DND-41 (cell line): ENCODE data around the gene LAMC3.

Source experiments
- ATAC-seq: fragments of 200-7000 bp; cut with Tn5 transposase; 3 replicates; pipeline ENCODE4 v1.9.1; 2021; ENCODE audit warnings: low read depth; ENCODE audit not compliant: insufficient read depth
- DNase-seq: peaks from one replicate; pipeline ENCODE4 v3.0.0-alpha.2; 2020
- H2AFZ ChIP-seq: 2 replicates; pipeline ENCODE4 v1.6.0; 2012; ENCODE audit warnings: low read depth, low read length
- H3K27ac ChIP-seq: 2 replicates; pipeline ENCODE4 v1.5.1; 2012; ENCODE audit warnings: low read length, inconsistent platforms
- H3K27me3 ChIP-seq: fragments of 200-600 bp; sonication (generic); 2 replicates; pipeline ENCODE4 v1.6.0; 2012; ENCODE audit warnings: low read length, mild to moderate bottlenecking, inconsistent platforms; ENCODE audit not compliant: insufficient read depth, poor library complexity
- H3K36me3 ChIP-seq: 2 replicates; pipeline ENCODE4 v1.5.1; 2012; ENCODE audit warnings: low read length, inconsistent platforms; ENCODE audit not compliant: insufficient read depth
- H3K4me1 ChIP-seq: 2 replicates; pipeline ENCODE4 v1.5.1; 2012; ENCODE audit warnings: mild to moderate bottlenecking, low read length; ENCODE audit not compliant: insufficient read depth
- H3K4me2 ChIP-seq: 2 replicates; pipeline ENCODE4 v1.6.0; 2012; ENCODE audit warnings: mild to moderate bottlenecking, moderate library complexity, low read length, inconsistent platforms; ENCODE audit not compliant: insufficient read depth
- H3K4me3 ChIP-seq, 2 experiments: fragments of 200-600 bp in 1 of 2; shearing (Covaris generic) in 1 of 2; 2 replicates each; pipeline ENCODE4 v1.5.1; 2012 to 2016; ENCODE audit warnings: inconsistent platforms in 2 of 2, low read length in 2 of 2, mild to moderate bottlenecking in 2 of 2, low read depth in 1 of 2, moderate library complexity in 1 of 2
- H3K79me2 ChIP-seq: 2 replicates; pipeline ENCODE4 v1.6.0; 2012; ENCODE audit warnings: low read length, inconsistent platforms; ENCODE audit not compliant: insufficient read depth
- H3K9ac ChIP-seq: 2 replicates; pipeline ENCODE4 v1.6.0; 2012; ENCODE audit warnings: low read depth, mild to moderate bottlenecking, inconsistent platforms, low read length, moderate library complexity
- H3K9me3 ChIP-seq: 2 replicates; pipeline ENCODE4 v1.5.1; 2012; ENCODE audit warnings: low read length, moderate library complexity, mild to moderate bottlenecking, inconsistent platforms; ENCODE audit not compliant: insufficient read depth, severe bottlenecking
- H4K20me1 ChIP-seq: 2 replicates; pipeline ENCODE4 v1.6.0; 2012; ENCODE audit warnings: low read length; ENCODE audit not compliant: insufficient read depth
- CTCF ChIP-seq: IDR thresholded peaks from 2 replicates; pipeline ENCODE4 v1.5.1; 2012; ENCODE audit warnings: borderline replicate concordance, low read length, moderate library complexity, mild to moderate bottlenecking; ENCODE audit not compliant: poor library complexity, severe bottlenecking; ENCODE audit errors: extremely low read depth
- EZH2 ChIP-seq: IDR thresholded peaks from 3 replicates; pipeline ENCODE4 v1.6.1; 2012; ENCODE audit warnings: borderline replicate concordance, low read depth, mild to moderate bottlenecking, moderate library complexity, low read length, inconsistent platforms; ENCODE audit not compliant: severe bottlenecking

LAMC3 gene

DNA sequence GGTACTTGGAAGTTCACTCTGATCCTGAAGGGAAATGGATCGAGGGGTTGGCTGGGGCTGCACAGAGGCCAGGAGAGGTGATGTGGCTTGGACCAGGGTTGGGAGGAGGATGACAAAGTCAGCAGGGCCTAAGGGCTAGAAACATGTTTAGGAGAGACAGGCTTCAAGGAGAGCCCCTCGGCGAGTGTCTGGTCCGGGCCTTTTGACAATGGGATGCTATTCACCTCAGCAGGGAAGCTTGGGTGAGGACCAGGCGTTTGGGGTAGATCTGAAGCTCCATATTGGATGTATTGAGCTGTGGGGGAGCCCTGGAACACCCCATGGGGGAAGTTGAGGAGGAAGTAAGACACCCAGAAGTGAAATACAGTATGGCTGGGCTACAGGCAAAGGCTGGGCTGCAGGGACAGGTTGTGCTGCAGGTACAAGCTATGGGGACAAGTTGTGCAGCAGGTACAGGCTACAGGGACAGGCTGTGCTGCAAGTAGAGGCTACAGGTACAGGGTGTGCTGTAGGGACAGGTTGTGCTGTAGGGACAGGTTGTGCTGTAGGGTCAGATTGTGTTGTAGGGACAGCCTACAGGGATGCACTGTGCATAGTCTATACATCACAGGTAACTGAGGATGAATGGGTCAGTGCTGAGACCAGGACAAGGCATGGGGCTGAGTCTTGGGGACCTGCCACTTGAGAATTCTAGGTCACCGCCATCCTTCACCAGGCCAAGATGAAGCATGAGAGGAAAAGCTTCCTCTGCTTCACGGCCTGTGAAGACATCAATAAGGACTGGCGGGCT is 47.3 kb upstream of the LAMC3 start:
- Histone ChIP-seq H3K4me3 (no peak overlapping the region), H2AFZ (no peak overlapping the region), H4K20me1 (no peaks in the 10 kb centered on the region), H3K4me1 (no peaks in the 10 kb centered on the region), H3K27ac (no peak overlapping the region), H3K79me2 (no peaks in the 10 kb centered on the region), H3K9me3 (peaks cover 10% of the 10 kb centered on the region), H3K36me3 (no peaks in the 10 kb centered on the region), H3K4me2 (no peak overlapping the region), H3K9ac (no peak overlapping the region), H3K27me3 (no peaks in the 10 kb centered on the region)
- no peak for ATAC-seq
- TF ChIP-seq EZH2, result no peak
- TF ChIP-seq CTCF, result no peak
- DNase-seq, result no peak

DNA sequence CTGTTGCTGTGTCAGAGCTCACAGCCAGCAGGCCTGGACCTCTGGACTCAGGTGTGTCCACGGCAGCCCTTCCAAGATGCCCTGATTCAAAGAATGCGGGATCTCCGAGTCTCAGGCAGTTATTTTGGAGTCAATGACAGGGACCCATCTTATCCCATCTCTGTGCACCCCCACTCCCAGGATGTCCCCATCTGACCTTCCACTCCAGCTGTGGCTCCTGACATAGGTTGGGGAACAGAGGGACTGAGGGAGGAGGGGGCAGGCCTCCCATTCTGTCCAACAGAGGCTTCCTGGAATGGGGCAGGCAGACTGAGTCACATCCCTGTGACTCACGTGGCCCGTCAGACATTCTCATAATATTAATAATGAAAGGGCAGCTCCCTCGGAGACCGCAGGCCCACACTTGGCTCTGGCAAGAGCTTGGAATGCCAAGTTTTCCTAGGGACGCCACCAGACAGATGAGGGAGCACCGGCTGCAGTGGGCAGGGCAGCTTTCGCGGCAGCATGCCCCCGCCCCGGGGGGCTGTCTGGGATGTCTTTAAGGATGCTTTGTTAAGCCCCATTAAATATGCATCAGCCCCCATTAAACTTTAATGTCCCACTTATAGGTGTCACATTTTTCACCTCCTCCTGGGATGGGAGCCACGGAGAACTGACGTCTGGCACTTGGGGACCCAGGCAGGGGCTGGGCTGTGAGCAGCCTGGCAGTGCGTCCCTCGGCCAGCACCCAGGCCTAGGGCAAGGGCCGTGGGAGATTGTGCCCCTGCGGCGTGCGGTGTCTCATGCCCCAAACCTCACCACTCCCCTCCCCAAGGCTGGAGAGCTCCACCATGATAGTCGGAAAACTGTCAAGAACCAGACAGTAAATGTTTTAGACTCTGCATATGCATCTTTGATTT is 46.3 kb upstream of the LAMC3 start:
- H2AFZ ChIP-seq, result no peak overlapping the region
- H3K4me3 ChIP-seq, result no peak overlapping the region
- DNase-seq (no peak), ATAC-seq (no peak)
- no peak overlapping the region for H3K27ac ChIP-seq
- H3K79me2 ChIP-seq, result no peaks in the 10 kb centered on the region
- no peaks in the 10 kb centered on the region for H3K36me3 ChIP-seq
- TF ChIP-seq CTCF (no peak), EZH2 (no peak)
- no peaks in the 10 kb centered on the region for H3K27me3 ChIP-seq
- no peaks in the 10 kb centered on the region for H3K4me1 ChIP-seq
- H3K4me2 ChIP-seq, result no peak overlapping the region
- no peak overlapping the region for H3K9ac ChIP-seq
- H3K9me3 ChIP-seq, result peaks cover 10% of the 10 kb centered on the region
- H4K20me1 ChIP-seq, result no peaks in the 10 kb centered on the region

DNA sequence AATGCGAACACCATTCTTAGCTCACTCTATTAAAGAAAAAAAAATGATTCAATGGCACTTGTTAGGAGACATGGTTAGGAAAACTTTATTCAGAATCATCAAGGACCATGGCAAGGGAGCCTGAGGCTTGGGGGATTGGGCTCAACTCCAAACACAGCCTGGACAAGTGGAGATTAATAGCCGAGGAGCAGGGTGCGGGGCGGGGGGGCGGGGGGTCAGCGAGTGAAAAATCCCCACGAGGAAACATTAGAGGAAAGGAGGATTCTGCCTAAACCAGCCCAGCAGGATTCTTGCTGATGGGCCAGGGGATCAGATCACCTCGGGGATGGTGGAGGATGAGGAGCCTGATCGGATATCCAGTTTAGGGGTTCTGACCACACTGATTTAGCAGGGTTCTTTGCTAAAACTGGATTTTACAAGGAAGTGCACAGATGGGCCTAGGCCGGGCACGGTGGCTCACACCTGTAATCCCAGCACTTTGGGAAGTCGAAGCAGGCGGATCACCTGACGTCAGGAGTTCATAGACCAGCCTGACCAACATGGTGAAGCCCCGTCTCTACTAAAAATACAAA is 45.6 kb upstream of the LAMC3 start:
- Histone ChIP-seq H3K4me1 (no peaks in the 10 kb centered on the region), H4K20me1 (no peaks in the 10 kb centered on the region), H3K27me3 (no peaks in the 10 kb centered on the region), H3K4me3 (no peak overlapping the region), H3K4me2 (no peak overlapping the region), H3K27ac (no peak overlapping the region), H3K36me3 (no peaks in the 10 kb centered on the region), H2AFZ (no peak overlapping the region), H3K9me3 (peaks cover 8% of the 10 kb centered on the region), H3K79me2 (no peaks in the 10 kb centered on the region), H3K9ac (no peak overlapping the region)
- DNase-seq (no peak), ATAC-seq (no peak)
- TF ChIP-seq CTCF (no peak), EZH2 (no peak)
